DOHH2 (cell line): Measurements from ENCODE around the gene SMAD7.

Experiments
- H3F3A ChIP-seq: fragments of 200-600 bp; sonication (generic), shearing (Covaris generic); 2 replicates; pipeline ENCODE4 v1.6.0; 2016; ENCODE audit warnings: antibody characterized with exemption, mild to moderate bottlenecking; ENCODE audit not compliant: control insufficient read depth, insufficient read depth
- H3K27ac ChIP-seq: fragments of 200-600 bp; sonication (generic); 2 replicates; pipeline ENCODE4 v1.5.1; 2014; ENCODE audit warnings: low read depth, mild to moderate bottlenecking, low read length, moderate library complexity
- H3K27me3 ChIP-seq: fragments of 200-600 bp; sonication (generic); 2 replicates; pipeline ENCODE4 v1.6.1; 2014; ENCODE audit warnings: mild to moderate bottlenecking, low read length, mixed read lengths; ENCODE audit not compliant: control insufficient read depth
- H3K36me3 ChIP-seq: fragments of 200-600 bp; sonication (generic); 2 replicates; pipeline ENCODE4 v1.6.1; 2014; ENCODE audit warnings: mild to moderate bottlenecking, low read length, moderate library complexity, mixed read lengths; ENCODE audit not compliant: control insufficient read depth
- H3K4me1 ChIP-seq: fragments of 200-600 bp; sonication (generic); 2 replicates; pipeline ENCODE4 v1.6.1; 2014; ENCODE audit warnings: mild to moderate bottlenecking, low read length, mixed read lengths; ENCODE audit not compliant: control insufficient read depth
- H3K4me2 ChIP-seq: fragments of 200-600 bp; sonication (generic); 2 replicates; pipeline ENCODE4 v1.6.0; 2014; ENCODE audit warnings: mild to moderate bottlenecking, low read length, moderate library complexity
- H3K4me3 ChIP-seq: fragments of 200-600 bp; sonication (generic); 2 replicates; pipeline ENCODE4 v1.5.1; 2014; ENCODE audit warnings: mild to moderate bottlenecking, low read length, mixed read lengths
- H3K79me2 ChIP-seq: fragments of 200-600 bp; sonication (generic); 2 replicates; pipeline ENCODE4 v1.6.1; 2014; ENCODE audit warnings: mild to moderate bottlenecking, low read length, mixed read lengths; ENCODE audit not compliant: control insufficient read depth
- H3K9me2 ChIP-seq: fragments of 200-600 bp; sonication (generic); replicated peaks from 2 replicates; pipeline ENCODE4 v1.6.1; 2014; ENCODE audit warnings: mild to moderate bottlenecking, low read length, mixed read lengths; ENCODE audit not compliant: control insufficient read depth
- H3K9me3 ChIP-seq: fragments of 200-600 bp; sonication (generic); 2 replicates; pipeline ENCODE4 v1.6.1; 2014; ENCODE audit warnings: antibody characterized with exemption, low read length, mixed read lengths; ENCODE audit not compliant: control insufficient read depth, insufficient read depth
- H4K20me1 ChIP-seq: fragments of 200-600 bp; sonication (generic); 2 replicates; pipeline ENCODE4 v1.6.0; 2014; ENCODE audit warnings: low read depth, mild to moderate bottlenecking, antibody characterized with exemption, low read length, moderate library complexity; ENCODE audit not compliant: control insufficient read depth, insufficient read depth
- EZH2phosphoT487 ChIP-seq: fragments of 200-600 bp; sonication (generic); IDR thresholded peaks from 2 replicates; pipeline ENCODE4 v1.6.1; 2017; ENCODE audit warnings: borderline replicate concordance, mild to moderate bottlenecking, antibody characterized with exemption, low read length, moderate library complexity, mixed read lengths
- TF ChIP-seq, protein P1 (sequence below): fragments of 200-600 bp; sonication (generic); IDR thresholded peaks from one replicate; pipeline ENCODE4 v1.5.1; 2014; ENCODE audit warnings: antibody characterized with exemption, mild to moderate bottlenecking, low read depth, low read length; ENCODE audit not compliant: poor library complexity, severe bottlenecking

The SMAD7 gene

DNA sequence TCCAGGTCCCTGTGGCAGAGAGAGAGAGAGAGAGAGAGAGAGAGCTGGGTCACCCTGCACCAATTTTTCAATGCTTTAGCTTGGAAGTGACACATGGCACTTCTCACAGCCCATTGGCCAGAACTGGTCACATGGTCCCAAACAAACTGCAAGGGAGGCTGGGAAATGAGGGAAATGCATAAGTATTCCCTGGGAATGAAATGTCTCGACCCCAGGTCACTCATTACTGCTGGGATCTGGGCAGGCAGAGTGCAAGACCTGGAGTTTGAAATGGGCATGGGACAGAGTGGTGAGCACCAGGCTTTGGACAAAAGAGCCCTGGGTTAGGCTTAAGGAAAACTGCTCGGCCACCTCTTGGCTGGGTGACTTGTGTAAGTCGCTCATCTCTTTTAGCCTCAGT is 37.0 kb downstream of the SMAD7 start:
- H3K27ac ChIP-seq, result no peak overlapping the region
- no peaks in the 10 kb centered on the region for H3K9me3 ChIP-seq
- no peaks in the 10 kb centered on the region for H3K79me2 ChIP-seq
- peaks cover 11% of the 10 kb centered on the region for H3K4me1 ChIP-seq
- no peaks in the 10 kb centered on the region for H3F3A ChIP-seq
- H3K9me2 ChIP-seq, result no peaks in the 10 kb centered on the region
- no peak overlapping the region for H3K4me2 ChIP-seq
- H3K4me3 ChIP-seq, result no peak overlapping the region
- peaks cover 15% of the 10 kb centered on the region for H3K27me3 ChIP-seq
- no peaks in the 10 kb centered on the region for H4K20me1 ChIP-seq
- no peaks in the 10 kb centered on the region for H3K36me3 ChIP-seq
- TF ChIP-seq, protein P1, sequence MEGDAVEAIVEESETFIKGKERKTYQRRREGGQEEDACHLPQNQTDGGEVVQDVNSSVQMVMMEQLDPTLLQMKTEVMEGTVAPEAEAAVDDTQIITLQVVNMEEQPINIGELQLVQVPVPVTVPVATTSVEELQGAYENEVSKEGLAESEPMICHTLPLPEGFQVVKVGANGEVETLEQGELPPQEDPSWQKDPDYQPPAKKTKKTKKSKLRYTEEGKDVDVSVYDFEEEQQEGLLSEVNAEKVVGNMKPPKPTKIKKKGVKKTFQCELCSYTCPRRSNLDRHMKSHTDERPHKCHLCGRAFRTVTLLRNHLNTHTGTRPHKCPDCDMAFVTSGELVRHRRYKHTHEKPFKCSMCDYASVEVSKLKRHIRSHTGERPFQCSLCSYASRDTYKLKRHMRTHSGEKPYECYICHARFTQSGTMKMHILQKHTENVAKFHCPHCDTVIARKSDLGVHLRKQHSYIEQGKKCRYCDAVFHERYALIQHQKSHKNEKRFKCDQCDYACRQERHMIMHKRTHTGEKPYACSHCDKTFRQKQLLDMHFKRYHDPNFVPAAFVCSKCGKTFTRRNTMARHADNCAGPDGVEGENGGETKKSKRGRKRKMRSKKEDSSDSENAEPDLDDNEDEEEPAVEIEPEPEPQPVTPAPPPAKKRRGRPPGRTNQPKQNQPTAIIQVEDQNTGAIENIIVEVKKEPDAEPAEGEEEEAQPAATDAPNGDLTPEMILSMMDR, result no peak
- TF ChIP-seq EZH2phosphoT487, result no peak

GRCh38 chr18:48913201-48913600 is 37.6 kb downstream of the SMAD7 start:
- Histone ChIP-seq H3K27me3 (peaks cover 9% of the 10 kb centered on the region), H3K79me2 (no peaks in the 10 kb centered on the region), H3K4me2 (no peak overlapping the region), H3K9me3 (no peaks in the 10 kb centered on the region), H3F3A (no peaks in the 10 kb centered on the region), H3K4me3 (no peak overlapping the region), H4K20me1 (no peaks in the 10 kb centered on the region), H3K36me3 (no peaks in the 10 kb centered on the region), H3K9me2 (no peaks in the 10 kb centered on the region), H3K27ac (no peak overlapping the region), H3K4me1 (peaks cover 6% of the 10 kb centered on the region)
- no peak for TF ChIP-seq EZH2phosphoT487
- TF ChIP-seq, protein P1, result peak; percentile 42

DNA sequence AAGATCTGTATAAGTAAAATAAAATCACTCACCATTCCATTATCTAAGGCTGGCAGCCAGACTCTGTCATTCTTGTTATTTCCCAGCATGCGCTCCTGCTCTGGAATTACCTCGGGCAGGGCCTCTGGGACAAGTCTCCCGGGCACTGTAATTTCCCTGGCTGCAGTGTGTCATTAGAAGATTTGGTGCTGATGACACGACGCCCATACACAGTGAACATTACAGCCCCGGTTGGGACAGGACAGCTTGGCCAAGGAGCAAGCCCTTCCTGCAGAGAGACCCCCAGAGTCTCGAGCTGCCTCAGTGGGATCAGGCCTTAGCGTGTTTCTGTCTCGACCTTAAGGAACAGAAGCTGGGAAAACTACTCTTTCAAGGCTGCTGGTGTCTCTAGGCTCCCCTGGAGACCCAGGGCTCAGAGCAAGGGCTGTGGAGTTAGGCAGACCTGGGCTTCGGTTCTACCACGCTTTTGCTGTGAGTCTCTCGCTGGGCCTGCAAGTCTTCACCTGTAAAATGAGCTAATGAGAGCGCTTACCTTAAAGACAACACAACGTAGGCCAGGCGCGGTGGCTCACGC is 39.7 kb downstream of the SMAD7 start:
- Histone ChIP-seq H3K4me1 (no peaks in the 10 kb centered on the region), H3K9me2 (no peaks in the 10 kb centered on the region), H3K27me3 (no peaks in the 10 kb centered on the region), H3F3A (no peaks in the 10 kb centered on the region), H3K9me3 (no peaks in the 10 kb centered on the region), H3K79me2 (no peaks in the 10 kb centered on the region), H3K4me3 (no peak overlapping the region), H3K4me2 (no peak overlapping the region), H3K27ac (no peak overlapping the region), H3K36me3 (no peaks in the 10 kb centered on the region), H4K20me1 (no peaks in the 10 kb centered on the region)
- TF ChIP-seq, protein P1, result no peak
- no peak for TF ChIP-seq EZH2phosphoT487
